OCI-LY1 (cell line): ENCODE measurements around the gene PHYHIPL.

ENCODE experiments used
- CTCF ChIP-seq: fragments of 200-600 bp; sonication (generic), shearing (Covaris generic); IDR thresholded peaks from 2 replicates; pipeline ENCODE4 v1.5.1; 2017; ENCODE audit warnings: mild to moderate bottlenecking, antibody characterized with exemption, low read length, moderate library complexity, mixed read lengths
- EZH2 ChIP-seq: fragments of 200-600 bp; sonication (generic), shearing (Covaris generic); IDR thresholded peaks from 2 replicates; pipeline ENCODE4 v1.8.0; 2017; ENCODE audit warnings: borderline replicate concordance, mixed run types, mild to moderate bottlenecking, antibody characterized with exemption, low read length, moderate library complexity, mixed read lengths

- TF ChIP-seq CTCF (no peak), EZH2 (no peak)
Observed at GRCh38 chr10:59279991-59280505, 103.6 kb downstream of the PHYHIPL start.
